GM12872 (cell line): ENCODE measurements around the gene MOCS1.

Experiments
- TF ChIP-seq, protein P1 (sequence below): IDR thresholded peaks from 3 replicates; pipeline ENCODE4 v1.5.1; 2011; ENCODE audit warnings: low read depth, mild to moderate bottlenecking, low read length, moderate library complexity; ENCODE audit not compliant: insufficient read depth

MOCS1 gene

DNA sequence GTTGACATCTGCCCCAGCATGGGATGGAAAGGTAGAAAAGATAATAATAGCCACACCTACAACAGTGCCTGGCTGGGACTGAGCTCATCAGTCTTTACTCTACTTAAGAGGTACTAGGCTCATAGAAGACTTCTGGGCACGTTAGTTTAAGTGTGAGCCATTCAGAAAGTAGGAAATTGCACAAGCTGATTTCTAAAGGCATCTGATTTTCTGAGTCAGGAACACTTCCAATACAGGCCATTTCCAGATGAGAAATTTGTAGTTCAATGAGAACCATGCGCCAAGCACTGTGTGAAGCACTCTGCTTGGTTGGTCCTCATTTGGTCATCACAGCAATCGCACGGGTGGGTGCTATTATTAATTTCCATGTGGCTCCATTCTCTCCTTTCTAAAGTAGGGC lies 42.3 kb downstream of the MOCS1 start:
- TF ChIP-seq, protein P1, sequence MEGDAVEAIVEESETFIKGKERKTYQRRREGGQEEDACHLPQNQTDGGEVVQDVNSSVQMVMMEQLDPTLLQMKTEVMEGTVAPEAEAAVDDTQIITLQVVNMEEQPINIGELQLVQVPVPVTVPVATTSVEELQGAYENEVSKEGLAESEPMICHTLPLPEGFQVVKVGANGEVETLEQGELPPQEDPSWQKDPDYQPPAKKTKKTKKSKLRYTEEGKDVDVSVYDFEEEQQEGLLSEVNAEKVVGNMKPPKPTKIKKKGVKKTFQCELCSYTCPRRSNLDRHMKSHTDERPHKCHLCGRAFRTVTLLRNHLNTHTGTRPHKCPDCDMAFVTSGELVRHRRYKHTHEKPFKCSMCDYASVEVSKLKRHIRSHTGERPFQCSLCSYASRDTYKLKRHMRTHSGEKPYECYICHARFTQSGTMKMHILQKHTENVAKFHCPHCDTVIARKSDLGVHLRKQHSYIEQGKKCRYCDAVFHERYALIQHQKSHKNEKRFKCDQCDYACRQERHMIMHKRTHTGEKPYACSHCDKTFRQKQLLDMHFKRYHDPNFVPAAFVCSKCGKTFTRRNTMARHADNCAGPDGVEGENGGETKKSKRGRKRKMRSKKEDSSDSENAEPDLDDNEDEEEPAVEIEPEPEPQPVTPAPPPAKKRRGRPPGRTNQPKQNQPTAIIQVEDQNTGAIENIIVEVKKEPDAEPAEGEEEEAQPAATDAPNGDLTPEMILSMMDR: no peak

- TF ChIP-seq, protein P1: no peak
Observed at GRCh38 chr6:39891353-39891752, 42.9 kb downstream of the MOCS1 start.

GRCh38 chr6:39889229-39889628 lies 45.0 kb downstream of the MOCS1 start:
- TF ChIP-seq, protein P1: no peak

DNA sequence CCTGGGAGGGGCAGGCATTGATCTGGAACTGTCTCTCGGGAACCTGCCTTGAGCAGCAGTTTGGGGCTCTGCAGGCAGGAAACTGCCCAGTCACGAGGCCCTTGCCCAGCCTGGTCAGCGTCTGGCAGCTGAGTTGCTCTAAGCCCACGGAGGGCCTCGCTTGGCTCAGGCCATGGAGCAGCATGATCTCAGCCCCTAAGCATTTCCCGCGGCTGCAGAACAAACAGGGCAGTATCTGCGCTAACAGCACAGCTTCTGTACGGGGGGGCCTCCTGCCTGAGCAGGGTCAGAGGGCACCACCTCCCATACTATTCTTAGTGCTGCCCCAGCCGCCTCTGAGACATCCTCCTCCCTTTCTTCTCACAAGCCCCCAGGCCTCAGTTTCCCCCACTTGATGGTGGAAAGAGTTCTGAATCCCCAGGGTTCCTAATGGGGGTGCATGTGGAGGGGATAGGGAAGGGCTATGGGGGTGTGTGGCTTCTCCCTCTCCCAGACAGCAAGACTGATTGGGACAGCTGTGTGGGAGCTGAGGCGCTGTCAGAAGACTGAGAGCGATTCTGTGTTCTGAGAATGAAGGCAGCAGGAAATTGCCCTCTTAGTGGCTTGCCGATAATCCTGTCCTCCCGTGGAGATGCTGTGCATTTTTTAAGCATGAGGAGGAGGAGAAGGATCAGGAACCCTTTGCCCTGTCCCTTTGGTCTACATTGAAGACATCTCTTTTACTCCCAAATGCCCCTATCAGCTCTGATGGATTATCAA lies 46.4 kb downstream of the MOCS1 start:
- TF ChIP-seq, protein P1: no peak

DNA sequence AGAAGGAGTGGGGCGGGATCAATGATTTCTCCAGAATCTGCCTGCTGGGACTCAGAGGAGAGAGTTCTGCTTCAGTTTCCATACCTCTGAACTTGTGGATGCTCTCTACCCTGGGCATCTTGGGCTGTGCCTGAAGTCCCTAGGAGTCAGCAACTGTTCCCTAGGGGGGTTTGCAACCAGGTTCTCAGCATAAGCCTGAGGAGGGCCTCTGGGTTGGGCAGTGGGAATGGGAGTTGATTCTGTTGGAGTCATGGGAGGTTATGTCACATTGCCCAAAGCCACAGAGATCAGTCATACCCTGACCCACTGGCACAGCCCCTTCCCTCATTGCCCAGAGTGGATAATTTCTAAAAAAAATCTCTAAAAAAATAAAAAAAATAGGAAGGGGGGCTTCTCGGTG lies 47.4 kb downstream of the MOCS1 start:
- TF ChIP-seq, protein P1: no peak

DNA sequence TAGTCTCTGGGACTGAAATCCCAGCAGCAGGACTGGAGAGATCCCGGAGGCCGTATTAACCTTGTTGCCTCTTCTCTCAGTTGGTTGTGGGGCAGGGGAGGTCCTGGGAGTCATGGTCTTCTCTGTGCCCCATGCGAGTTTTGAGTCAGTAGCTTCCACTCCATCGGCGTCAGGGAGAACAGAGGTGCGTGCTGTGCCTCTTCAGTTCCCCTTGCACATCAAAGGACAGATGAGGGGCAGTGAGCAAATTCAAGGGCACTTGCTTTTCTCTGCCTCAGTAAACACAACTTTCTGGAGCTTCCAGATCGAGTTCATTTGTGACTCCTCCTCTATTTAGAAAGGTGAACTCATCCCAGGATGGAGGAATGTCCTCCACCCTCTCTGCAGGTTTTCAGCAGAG lies 48.6 kb downstream of the MOCS1 start:
- TF ChIP-seq, protein P1: no peak

DNA sequence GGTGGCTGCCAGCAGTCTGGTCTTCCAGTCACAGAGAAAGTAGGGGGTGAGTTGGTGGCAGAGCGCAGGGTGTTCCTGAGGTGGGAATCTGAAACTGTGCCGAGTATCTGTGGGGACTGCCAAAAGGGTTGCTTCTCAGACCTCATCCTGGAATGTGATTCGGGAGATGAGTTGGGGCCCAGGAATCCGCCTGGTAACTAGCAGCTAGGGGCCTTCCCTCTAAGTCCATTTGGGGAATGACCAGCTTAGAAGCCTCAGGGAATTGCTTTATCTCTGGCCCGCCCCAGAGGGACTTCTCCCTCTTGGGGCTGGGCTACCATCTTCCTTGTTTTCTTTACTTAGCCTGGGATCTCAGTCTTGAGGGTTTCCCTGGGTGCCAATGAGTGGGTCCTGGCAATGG lies 49.6 kb downstream of the MOCS1 start:
- TF ChIP-seq, protein P1: no peak
